HEK293 (cell line): ENCODE data around the gene ABCA3.

Source experiments
- BCL11B ChIP-seq: fragments of 450-650 bp; formaldehyde crosslinking; IDR thresholded peaks from 2 replicates; pipeline ENCODE4 v1.5.1; 2016; ENCODE audit warnings: low read depth, missing biosample characterization, missing genetic modification characterization
- CTCF ChIP-seq: fragments of 450-650 bp; formaldehyde crosslinking; IDR thresholded peaks from 2 replicates; pipeline ENCODE4 v1.5.1; 2016; ENCODE audit warnings: missing biosample characterization, missing genetic modification characterization
- KLF10 ChIP-seq: fragments of 450-650 bp; IDR thresholded peaks from 2 replicates; pipeline ENCODE4 v1.5.1; 2018; ENCODE audit warnings: missing biosample characterization, mild to moderate bottlenecking, missing genetic modification characterization
- SP7 ChIP-seq: fragments of 450-650 bp; formaldehyde crosslinking; IDR thresholded peaks from 2 replicates; pipeline ENCODE4 v1.5.1; 2016; ENCODE audit warnings: missing biosample characterization, missing genetic modification characterization
- ZNF112 ChIP-seq: fragments of 450-650 bp; formaldehyde crosslinking; IDR thresholded peaks from 2 replicates; pipeline ENCODE4 v1.5.0; 2017; ENCODE audit warnings: missing biosample characterization, missing genetic modification characterization
- ZNF274 ChIP-seq, 2 experiments: fragments of 200-500 bp in 1 of 2; fragments of 450-650 bp in 1 of 2; sonication (Bioruptor generic) in 1 of 2; formaldehyde crosslinking in 1 of 2; IDR thresholded peaks; 2 replicates each; pipeline versions ENCODE4 v1.5.1 to v1.6.1; 2014 to 2016; ENCODE audit warnings: borderline replicate concordance in 1 of 2, inconsistent platforms in 1 of 2, low read length in 1 of 2, missing biosample characterization in 1 of 2, missing genetic modification characterization in 1 of 2
- ZNF701 ChIP-seq: fragments of 450-650 bp; formaldehyde crosslinking; IDR thresholded peaks from 2 replicates; pipeline ENCODE4 v1.5.1; 2016; ENCODE audit warnings: missing biosample characterization, missing genetic modification characterization
- TF ChIP-seq, protein P1 (sequence below): fragments of 450-650 bp; formaldehyde crosslinking; IDR thresholded peaks from 2 replicates; pipeline ENCODE4 v1.5.1; 2016; ENCODE audit warnings: missing biosample characterization, missing genetic modification characterization
- TF ChIP-seq, protein P2 (sequence below): fragments of 450-650 bp; formaldehyde crosslinking; conservative IDR thresholded peaks from 2 replicates; pipeline ENCODE4 v1.5.1; 2016; ENCODE audit warnings: low read depth, missing biosample characterization, missing genetic modification characterization

GRCh38 chr16:2359919-2360318, 19.4 kb upstream of the ABCA3 start:
- TF ChIP-seq SP7 (tag by site-specific recombination) = no peak
- TF ChIP-seq, protein P1, sequence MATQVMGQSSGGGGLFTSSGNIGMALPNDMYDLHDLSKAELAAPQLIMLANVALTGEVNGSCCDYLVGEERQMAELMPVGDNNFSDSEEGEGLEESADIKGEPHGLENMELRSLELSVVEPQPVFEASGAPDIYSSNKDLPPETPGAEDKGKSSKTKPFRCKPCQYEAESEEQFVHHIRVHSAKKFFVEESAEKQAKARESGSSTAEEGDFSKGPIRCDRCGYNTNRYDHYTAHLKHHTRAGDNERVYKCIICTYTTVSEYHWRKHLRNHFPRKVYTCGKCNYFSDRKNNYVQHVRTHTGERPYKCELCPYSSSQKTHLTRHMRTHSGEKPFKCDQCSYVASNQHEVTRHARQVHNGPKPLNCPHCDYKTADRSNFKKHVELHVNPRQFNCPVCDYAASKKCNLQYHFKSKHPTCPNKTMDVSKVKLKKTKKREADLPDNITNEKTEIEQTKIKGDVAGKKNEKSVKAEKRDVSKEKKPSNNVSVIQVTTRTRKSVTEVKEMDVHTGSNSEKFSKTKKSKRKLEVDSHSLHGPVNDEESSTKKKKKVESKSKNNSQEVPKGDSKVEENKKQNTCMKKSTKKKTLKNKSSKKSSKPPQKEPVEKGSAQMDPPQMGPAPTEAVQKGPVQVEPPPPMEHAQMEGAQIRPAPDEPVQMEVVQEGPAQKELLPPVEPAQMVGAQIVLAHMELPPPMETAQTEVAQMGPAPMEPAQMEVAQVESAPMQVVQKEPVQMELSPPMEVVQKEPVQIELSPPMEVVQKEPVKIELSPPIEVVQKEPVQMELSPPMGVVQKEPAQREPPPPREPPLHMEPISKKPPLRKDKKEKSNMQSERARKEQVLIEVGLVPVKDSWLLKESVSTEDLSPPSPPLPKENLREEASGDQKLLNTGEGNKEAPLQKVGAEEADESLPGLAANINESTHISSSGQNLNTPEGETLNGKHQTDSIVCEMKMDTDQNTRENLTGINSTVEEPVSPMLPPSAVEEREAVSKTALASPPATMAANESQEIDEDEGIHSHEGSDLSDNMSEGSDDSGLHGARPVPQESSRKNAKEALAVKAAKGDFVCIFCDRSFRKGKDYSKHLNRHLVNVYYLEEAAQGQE (tag by site-specific recombination) = no peak
- no peak for TF ChIP-seq CTCF (tag by site-specific recombination)
- no peak for TF ChIP-seq ZNF701 (tag by site-specific recombination)
- TF ChIP-seq, protein P2, sequence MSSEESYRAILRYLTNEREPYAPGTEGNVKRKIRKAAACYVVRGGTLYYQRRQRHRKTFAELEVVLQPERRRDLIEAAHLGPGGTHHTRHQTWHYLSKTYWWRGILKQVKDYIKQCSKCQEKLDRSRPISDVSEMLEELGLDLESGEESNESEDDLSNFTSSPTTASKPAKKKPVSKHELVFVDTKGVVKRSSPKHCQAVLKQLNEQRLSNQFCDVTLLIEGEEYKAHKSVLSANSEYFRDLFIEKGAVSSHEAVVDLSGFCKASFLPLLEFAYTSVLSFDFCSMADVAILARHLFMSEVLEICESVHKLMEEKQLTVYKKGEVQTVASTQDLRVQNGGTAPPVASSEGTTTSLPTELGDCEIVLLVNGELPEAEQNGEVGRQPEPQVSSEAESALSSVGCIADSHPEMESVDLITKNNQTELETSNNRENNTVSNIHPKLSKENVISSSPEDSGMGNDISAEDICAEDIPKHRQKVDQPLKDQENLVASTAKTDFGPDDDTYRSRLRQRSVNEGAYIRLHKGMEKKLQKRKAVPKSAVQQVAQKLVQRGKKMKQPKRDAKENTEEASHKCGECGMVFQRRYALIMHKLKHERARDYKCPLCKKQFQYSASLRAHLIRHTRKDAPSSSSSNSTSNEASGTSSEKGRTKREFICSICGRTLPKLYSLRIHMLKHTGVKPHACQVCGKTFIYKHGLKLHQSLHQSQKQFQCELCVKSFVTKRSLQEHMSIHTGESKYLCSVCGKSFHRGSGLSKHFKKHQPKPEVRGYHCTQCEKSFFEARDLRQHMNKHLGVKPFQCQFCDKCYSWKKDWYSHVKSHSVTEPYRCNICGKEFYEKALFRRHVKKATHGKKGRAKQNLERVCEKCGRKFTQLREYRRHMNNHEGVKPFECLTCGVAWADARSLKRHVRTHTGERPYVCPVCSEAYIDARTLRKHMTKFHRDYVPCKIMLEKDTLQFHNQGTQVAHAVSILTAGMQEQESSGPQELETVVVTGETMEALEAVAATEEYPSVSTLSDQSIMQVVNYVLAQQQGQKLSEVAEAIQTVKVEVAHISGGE = no peak
- no peak for TF ChIP-seq KLF10 (tag by site-specific recombination)
- TF ChIP-seq BCL11B = no peak
- TF ChIP-seq ZNF274 (IDR thresholded peaks at IDR 0.05; ENCODE audit: low read length) = no peak
- no peak for TF ChIP-seq ZNF274 (tag by site-specific recombination; IDR thresholded peaks at IDR 0.05; ENCODE audit: borderline replicate concordance)
- no peak for TF ChIP-seq ZNF112
